ENCODE data around the gene RACGAP1.

Gene RACGAP1

DNA sequence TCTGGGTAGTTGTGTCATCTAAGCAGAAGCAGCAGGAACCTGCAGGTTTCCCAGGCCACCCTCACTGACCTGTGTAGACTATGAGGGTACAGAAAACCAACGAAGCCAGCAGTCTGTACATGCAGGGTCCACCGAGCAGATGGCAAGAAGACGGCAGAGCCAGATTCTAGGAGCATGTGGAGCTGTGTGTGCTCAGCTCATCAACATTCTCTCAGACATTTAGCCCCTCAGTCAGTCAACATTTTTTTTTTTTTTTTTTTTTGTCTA, 24.8 kb upstream of the RACGAP1 start:
- H3K27ac ChIP-seq, result no peak overlapping the region
- no peaks in the 10 kb centered on the region for H3K36me3 ChIP-seq (ENCODE audit: insufficient read depth)
- H2AFZ ChIP-seq (ENCODE audit: low read depth), result no peak overlapping the region
- no peak overlapping the region for H3K9ac ChIP-seq
- H3K4me1 ChIP-seq (ENCODE audit: low read depth, poor library complexity, severe bottlenecking), result no peaks in the 10 kb centered on the region
- peaks cover 8% of the 10 kb centered on the region; the same call in 1 of the 2 replicates for H3K27me3 ChIP-seq (ENCODE audit: insufficient read depth, low read depth)
- TF ChIP-seq, protein P1, sequence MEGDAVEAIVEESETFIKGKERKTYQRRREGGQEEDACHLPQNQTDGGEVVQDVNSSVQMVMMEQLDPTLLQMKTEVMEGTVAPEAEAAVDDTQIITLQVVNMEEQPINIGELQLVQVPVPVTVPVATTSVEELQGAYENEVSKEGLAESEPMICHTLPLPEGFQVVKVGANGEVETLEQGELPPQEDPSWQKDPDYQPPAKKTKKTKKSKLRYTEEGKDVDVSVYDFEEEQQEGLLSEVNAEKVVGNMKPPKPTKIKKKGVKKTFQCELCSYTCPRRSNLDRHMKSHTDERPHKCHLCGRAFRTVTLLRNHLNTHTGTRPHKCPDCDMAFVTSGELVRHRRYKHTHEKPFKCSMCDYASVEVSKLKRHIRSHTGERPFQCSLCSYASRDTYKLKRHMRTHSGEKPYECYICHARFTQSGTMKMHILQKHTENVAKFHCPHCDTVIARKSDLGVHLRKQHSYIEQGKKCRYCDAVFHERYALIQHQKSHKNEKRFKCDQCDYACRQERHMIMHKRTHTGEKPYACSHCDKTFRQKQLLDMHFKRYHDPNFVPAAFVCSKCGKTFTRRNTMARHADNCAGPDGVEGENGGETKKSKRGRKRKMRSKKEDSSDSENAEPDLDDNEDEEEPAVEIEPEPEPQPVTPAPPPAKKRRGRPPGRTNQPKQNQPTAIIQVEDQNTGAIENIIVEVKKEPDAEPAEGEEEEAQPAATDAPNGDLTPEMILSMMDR (conservative IDR thresholded peaks at IDR 0.05; ENCODE audit: low read depth, low read length), result no peak
- H3K4me3 ChIP-seq (IDR thresholded peaks at IDR 0.05; ENCODE audit: insufficient read depth, low read depth, low read length), result no peak overlapping the region
- H4K20me1 ChIP-seq (ENCODE audit: insufficient read depth), result no peaks in the 10 kb centered on the region
- H3K79me2 ChIP-seq (ENCODE audit: insufficient read depth, low read depth), result no peaks in the 10 kb centered on the region
- H3K4me2 ChIP-seq, result no peak overlapping the region

DNA sequence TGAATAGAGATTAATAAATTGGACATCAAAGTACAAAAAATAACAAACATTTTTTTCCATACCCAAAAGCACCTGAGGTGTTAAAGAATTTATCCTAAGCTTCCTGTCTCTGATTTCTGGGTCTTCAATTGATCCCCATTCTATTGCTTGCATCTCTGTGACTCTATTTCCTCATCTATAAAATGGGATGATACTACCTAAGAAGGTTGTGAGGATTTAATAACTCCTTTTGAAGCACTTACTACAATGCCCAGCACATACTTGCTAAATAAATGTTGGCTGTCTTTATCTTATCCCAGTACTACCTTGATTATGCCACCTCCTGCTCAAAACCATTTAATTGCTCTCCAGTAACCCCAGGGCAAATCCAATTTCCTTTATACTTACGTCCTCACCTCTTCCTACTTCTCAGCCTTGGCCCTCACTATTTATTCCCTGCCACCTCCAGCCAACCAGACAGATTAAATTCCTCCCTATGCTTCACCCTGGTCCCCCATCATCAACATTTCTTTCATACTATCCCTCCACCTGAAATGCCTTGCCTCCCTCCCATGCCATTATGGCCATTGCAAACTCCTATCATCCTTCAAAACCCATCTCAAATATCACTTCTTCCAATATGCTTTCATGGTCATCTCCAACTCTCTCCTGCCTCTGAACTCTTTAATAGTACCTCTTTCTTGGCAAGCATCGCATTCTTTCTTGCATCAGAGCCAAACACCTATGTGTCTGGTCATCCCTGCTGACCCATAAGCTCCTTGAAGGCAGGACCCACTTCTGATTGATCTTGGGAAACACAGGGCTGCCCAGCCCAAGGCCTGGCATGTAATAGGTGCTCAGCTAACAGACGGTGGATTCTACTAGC, 24.2 kb upstream of the RACGAP1 start:
- Histone ChIP-seq H3K9ac (no peak overlapping the region), H3K79me2 (ENCODE audit: insufficient read depth, low read depth) (no peaks in the 10 kb centered on the region), H3K27ac (no peak overlapping the region), H3K4me1 (ENCODE audit: low read depth, poor library complexity, severe bottlenecking) (no peaks in the 10 kb centered on the region), H3K27me3 (ENCODE audit: insufficient read depth, low read depth) (peaks cover 8% of the 10 kb centered on the region; the same call in 1 of the 2 replicates), H3K4me2 (no peak overlapping the region), H2AFZ (ENCODE audit: low read depth) (no peak overlapping the region), H3K36me3 (ENCODE audit: insufficient read depth) (no peaks in the 10 kb centered on the region), H3K4me3 (IDR thresholded peaks at IDR 0.05; ENCODE audit: insufficient read depth, low read depth, low read length) (no peak overlapping the region), H4K20me1 (ENCODE audit: insufficient read depth) (no peaks in the 10 kb centered on the region)
- TF ChIP-seq, protein P1 (conservative IDR thresholded peaks at IDR 0.05; ENCODE audit: low read depth, low read length), result no peak

DNA sequence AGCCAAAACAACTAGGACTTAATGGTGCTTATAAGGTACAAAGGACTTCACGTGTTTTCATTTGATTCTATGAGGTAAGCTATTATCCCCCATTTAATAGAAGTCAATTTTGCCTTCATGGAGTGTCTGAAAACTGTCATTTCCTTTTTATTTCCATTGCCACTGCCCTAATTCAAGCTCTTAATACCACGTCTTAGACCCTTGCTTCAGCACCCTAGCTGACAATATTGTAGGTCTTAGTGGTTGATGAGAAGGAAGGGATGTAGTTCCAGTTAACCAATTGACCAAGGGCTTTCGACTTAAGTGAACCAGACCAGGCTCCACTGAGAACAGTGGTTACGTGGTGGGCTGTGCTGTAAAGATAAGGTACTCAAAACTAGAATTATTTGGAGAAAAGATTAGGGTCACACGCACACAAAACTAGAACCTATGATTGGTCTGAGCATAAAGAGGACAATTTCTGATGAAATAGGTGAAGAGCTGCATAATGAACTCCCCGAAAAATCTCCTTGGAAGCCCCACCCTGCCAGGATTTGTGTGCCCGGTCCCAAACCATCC, 22.5 kb upstream of the RACGAP1 start:
- Histone ChIP-seq H3K79me2 (ENCODE audit: insufficient read depth, low read depth) (no peaks in the 10 kb centered on the region), H3K4me2 (no peak overlapping the region), H3K27ac (no peak overlapping the region), H4K20me1 (ENCODE audit: insufficient read depth) (no peaks in the 10 kb centered on the region), H3K36me3 (ENCODE audit: insufficient read depth) (no peaks in the 10 kb centered on the region), H2AFZ (ENCODE audit: low read depth) (no peak overlapping the region), H3K4me1 (ENCODE audit: low read depth, poor library complexity, severe bottlenecking) (no peaks in the 10 kb centered on the region), H3K9ac (no peak overlapping the region), H3K27me3 (ENCODE audit: insufficient read depth, low read depth) (peaks cover 8% of the 10 kb centered on the region; the same call in 1 of the 2 replicates), H3K4me3 (IDR thresholded peaks at IDR 0.05; ENCODE audit: insufficient read depth, low read depth, low read length) (no peak overlapping the region)
- TF ChIP-seq, protein P1 (conservative IDR thresholded peaks at IDR 0.05; ENCODE audit: low read depth, low read length), result no peak

DNA sequence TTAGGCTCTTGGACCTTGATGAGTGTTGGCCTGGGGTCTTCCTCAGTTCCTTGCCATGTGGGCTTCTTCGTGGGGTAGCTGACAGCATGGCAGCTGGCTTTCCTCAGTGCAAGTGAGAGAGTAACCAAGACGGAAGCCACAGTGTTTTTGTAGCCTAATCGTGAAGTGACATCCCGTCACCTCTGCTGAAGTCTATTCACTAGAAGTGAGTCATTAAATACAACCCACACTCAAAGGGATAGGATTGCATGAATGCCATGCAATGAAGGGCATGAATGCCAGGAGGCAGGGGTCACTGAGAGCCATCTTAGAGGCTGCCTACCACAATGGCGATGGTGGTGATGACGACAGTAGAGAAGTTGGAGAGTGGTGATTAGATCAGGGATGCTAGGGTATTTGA, 18.6 kb upstream of the RACGAP1 start:
- Histone ChIP-seq H2AFZ (ENCODE audit: low read depth) (no peak overlapping the region), H3K27me3 (ENCODE audit: insufficient read depth, low read depth) (no peaks in the 10 kb centered on the region), H3K4me1 (ENCODE audit: low read depth, poor library complexity, severe bottlenecking) (no peaks in the 10 kb centered on the region), H3K27ac (no peak overlapping the region), H3K79me2 (ENCODE audit: insufficient read depth, low read depth) (no peaks in the 10 kb centered on the region), H3K9ac (no peak overlapping the region), H4K20me1 (ENCODE audit: insufficient read depth) (no peaks in the 10 kb centered on the region), H3K36me3 (ENCODE audit: insufficient read depth) (no peaks in the 10 kb centered on the region), H3K4me2 (no peak overlapping the region), H3K4me3 (IDR thresholded peaks at IDR 0.05; ENCODE audit: insufficient read depth, low read depth, low read length) (no peak overlapping the region)
- TF ChIP-seq, protein P1 (conservative IDR thresholded peaks at IDR 0.05; ENCODE audit: low read depth, low read length), result no peak

All from KMS-11 (cell line).